HUES48 (cell line): ENCODE measurements around the gene MEIOSIN.
"Not testable (repeated sequence)": the region's sequence is repeated elsewhere in the genome, so short reads cannot be mapped to it uniquely, and the experiment has no call there.

Source experiments
- H3K27ac ChIP-seq: one replicate; pipeline ENCODE4 v1.7.0; 2013; ENCODE audit warnings: low read depth, low read length, inconsistent platforms
- H3K27me3 ChIP-seq: 2 replicates; pipeline ENCODE4 v1.6.1; 2013; ENCODE audit warnings: mild to moderate bottlenecking, low read length; ENCODE audit not compliant: control insufficient read depth, insufficient read depth
- H3K36me3 ChIP-seq: 2 replicates; pipeline ENCODE4 v1.6.1; 2013; ENCODE audit warnings: low read length; ENCODE audit not compliant: control insufficient read depth, insufficient read depth
- H3K4me1 ChIP-seq: 2 replicates; pipeline ENCODE4 v1.6.1; 2013; ENCODE audit warnings: mild to moderate bottlenecking, low read length; ENCODE audit not compliant: control insufficient read depth, insufficient read depth
- H3K4me3 ChIP-seq: 2 replicates; pipeline ENCODE4 v1.5.1; 2013; ENCODE audit warnings: mild to moderate bottlenecking, low read depth, low read length
- H3K9ac ChIP-seq: 2 replicates; pipeline ENCODE4 v1.6.1; 2013; ENCODE audit warnings: mild to moderate bottlenecking, low read depth, low read length, moderate library complexity
- H3K9me3 ChIP-seq: 2 replicates; pipeline ENCODE4 v1.6.1; 2013; ENCODE audit warnings: low read length; ENCODE audit not compliant: control insufficient read depth, insufficient read depth

The MEIOSIN gene

DNA sequence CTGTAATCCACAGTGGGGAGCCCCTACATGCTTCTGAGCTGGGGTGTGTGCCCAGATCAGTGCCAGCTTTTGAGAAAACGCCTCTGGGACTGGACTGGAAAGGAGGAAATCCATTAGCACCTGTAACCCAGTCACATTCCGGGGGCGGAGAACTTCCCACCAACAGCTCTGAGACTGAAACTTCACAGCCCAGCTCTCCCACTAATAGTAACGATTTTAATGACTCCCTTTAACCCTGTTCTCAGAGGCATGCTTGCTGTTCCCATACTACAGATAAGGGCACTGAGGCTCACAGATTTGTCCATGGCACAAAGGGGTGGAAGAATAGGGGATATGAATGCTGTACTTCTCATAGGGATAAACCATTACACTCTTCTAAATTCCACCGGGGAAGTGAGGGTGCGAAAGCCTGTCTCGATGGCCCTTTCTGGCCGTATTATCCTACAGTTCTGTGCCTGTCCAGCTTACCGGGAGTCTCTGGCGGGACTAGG lies 3.4 kb upstream of the MEIOSIN start:
- H3K9me3 ChIP-seq = no peaks in the 10 kb centered on the region
- H3K4me3 ChIP-seq = peak overlapping the region; percentile 74
- H3K27ac ChIP-seq = peak overlapping the region; percentile 44
- no peaks in the 10 kb centered on the region for H3K27me3 ChIP-seq
- H3K4me1 ChIP-seq = peaks cover 7% of the 10 kb centered on the region
- H3K9ac ChIP-seq = peak overlapping the region; percentile 50
- H3K36me3 ChIP-seq = no peaks in the 10 kb centered on the region

DNA sequence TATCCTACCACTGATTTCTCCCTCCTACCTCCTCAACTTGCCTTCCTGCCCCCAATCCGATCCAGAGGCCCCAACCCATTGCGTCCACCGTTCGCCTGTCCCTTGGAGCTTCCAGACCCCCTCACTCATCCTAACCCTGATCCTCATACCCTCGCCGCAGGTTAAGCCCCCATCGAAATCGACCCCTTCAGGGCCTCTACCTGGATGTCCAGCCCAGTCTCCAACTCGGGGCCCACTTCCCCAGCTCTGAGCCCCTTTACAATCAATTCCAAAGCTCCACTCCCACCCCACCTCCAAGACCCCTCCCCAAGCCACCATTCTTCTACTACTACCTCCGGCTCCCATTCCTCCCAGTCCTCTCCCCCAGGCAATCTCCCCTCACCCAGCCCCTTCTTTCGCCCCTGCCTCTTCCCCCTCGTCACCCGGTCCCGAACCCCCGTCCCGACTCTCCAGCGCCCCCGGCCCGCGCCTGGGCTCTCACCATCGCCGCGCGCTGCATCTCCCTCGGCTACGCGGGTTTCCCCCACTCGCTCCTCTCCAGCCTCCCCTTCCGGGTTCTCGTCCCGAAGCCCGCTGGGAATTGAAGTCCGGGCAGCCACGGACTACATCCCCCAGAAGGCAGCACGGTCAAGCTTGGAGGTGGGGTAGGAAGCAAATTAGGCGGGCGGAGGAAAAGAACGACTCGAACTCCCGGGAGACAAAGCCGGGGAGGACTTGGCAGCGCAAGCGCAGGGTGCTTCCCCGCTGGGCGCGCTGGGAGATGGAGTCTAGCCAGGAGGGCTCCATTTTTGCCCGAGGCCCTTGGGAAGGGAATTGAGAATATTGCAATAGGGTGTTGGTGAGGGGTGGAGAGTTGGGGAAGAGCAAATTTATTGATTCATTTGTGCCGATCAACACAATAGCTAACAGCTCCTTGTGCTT lies 2.6 kb upstream of the MEIOSIN start, which contains the start of gene FBXO46:
TSS of gene FBXO46 (minus strand) at position 529 of the 921 bp plus-strand sequence. CDS start 17,401 bp downstream, outside the sequence.
- Histone ChIP-seq H3K27ac (peak within 1 kb of the TSS; percentile 44), H3K9me3 (no peaks in the 10 kb centered on the region), H3K36me3 (no peaks in the 10 kb centered on the region)

DNA sequence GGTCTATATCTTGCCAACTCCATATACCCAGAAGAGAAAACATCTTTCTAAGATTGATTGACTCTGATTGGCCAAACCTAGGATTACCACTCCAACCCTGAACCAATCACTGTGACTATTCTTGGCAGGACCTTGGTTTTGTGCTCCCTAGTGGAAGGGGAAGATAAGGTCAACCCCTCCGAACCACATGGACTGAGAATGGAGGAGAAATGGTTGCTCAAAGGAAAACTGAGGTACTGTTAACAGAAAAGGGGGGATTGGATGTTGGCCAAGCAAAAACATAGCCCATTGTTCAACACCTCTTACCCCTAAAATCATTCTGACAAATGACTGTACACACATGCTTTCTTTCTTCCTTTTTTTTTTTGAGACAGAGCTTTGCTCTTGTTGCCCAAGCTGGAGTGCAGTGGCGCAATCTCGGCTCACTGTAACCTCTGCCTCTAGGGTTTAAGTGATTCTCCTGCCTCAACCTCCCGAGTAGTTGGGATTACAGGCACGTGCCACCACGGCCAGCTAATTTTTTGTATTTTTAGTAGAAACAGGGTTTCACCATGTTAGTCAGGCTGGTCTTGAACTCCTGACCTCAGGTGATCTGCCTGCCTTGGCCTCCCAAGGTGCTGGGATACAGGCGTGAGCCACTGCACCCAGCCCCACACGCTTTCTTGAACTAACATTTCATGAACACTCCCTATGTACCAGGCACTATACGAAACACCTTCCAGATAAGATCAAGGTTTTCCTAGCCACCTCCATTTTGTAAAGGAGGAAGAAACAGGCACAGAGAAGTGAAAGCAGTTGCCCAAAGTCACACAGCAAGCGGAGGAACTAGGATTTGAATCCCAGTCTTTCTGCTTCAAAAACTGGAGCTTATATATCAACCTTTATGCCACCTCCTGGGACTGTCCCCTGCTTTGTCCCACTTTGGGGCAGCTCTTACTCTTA lies 6.5 kb downstream of the MEIOSIN start:
- H3K36me3 ChIP-seq = no peaks in the 10 kb centered on the region
- no peaks in the 10 kb centered on the region for H3K9me3 ChIP-seq
- H3K4me3 ChIP-seq = no peak overlapping the region
- no peaks in the 10 kb centered on the region for H3K27me3 ChIP-seq
- H3K27ac ChIP-seq = no peak overlapping the region
- H3K4me1 ChIP-seq = no peaks in the 10 kb centered on the region
- H3K9ac ChIP-seq = no peak overlapping the region

More for the DNA sequence above, 2.6 kb upstream of the MEIOSIN start, which contains the start of gene FBXO46:
- H3K9ac ChIP-seq = peak within 1 kb of the TSS; percentile 50
- no peaks in the 10 kb centered on the region for H3K27me3 ChIP-seq
- peak within 1 kb of the TSS; percentile 74 for H3K4me3 ChIP-seq
- peaks cover 7% of the 10 kb centered on the region for H3K4me1 ChIP-seq

DNA sequence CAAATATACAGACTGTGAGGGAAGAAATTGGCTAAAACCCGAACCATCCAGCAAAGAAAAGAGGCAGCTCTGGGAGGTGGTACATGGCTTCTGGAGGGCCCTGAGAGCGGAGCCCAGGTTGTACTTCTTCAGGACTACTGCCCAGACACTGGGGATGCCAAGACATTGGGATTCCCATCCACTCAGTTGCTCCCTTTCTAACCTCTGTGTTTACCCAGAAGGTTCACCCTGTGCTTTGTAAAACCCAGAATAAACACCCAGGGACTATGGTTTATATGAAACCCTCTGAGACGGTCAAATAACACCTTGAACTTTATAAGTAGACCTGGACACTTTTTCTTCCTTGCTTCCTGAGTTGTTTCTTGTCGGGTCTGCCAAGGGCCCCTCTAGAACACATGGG lies 9.7 kb downstream of the MEIOSIN start:
- Histone ChIP-seq H3K27ac (no peak overlapping the region), H3K9ac (no peak overlapping the region), H3K9me3 (no peaks in the 10 kb centered on the region), H3K4me3 (no peak overlapping the region), H3K27me3 (no peaks in the 10 kb centered on the region), H3K36me3 (no peaks in the 10 kb centered on the region), H3K4me1 (no peaks in the 10 kb centered on the region)

DNA sequence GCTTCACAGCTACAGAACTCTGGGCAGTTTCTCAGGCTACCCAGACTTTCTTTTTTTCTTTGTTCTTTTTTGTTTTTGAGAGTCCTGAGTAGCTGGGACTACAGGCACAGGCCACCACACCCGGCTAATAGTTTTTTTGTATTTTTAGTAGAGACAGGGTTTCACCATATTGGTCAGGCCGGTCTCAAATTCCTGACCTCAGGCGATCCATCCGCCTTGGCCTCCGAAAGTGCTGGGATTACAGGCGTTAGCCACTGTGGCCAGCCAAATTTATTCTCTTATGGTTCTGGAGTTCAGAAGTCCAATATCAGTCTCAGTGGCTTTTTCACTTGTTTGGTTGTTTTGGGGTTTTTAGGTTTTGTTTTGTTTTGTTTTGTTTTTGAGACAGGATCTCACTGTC lies 12.4 kb downstream of the MEIOSIN start:
- H3K9me3 ChIP-seq = no peaks in the 10 kb centered on the region
- no peak overlapping the region for H3K4me3 ChIP-seq
- no peak overlapping the region for H3K27ac ChIP-seq

DNA sequence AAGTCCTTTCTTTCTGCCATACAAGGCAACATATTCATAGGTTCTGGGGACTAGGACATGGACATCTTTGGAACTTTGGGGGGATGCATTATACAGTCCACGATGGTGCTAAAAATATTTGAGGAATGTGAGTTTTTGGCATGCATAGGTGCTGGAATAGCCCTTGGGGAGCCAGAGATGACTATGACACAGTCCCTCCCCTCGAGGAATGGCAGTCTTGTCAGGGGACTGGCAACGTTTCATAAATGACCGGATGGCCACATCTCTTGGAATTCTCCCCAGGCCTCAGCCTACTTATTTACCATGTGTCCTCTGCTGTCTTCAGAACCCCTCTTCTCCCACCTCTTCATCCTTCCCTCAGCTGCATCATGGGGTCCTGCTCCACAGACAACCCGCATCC lies 13.6 kb downstream of the MEIOSIN start:
- Histone ChIP-seq H3K9me3 (no peaks in the 10 kb centered on the region), H3K36me3 (no peaks in the 10 kb centered on the region), H3K9ac (no peak overlapping the region), H3K27ac (no peak overlapping the region), H3K4me3 (no peak overlapping the region), H3K27me3 (no peaks in the 10 kb centered on the region), H3K4me1 (no peaks in the 10 kb centered on the region)

More for the DNA sequence above, 12.4 kb downstream of the MEIOSIN start:
- no peaks in the 10 kb centered on the region for H3K27me3 ChIP-seq
- H3K4me1 ChIP-seq = no peaks in the 10 kb centered on the region
- H3K9ac ChIP-seq = no peak overlapping the region
- no peaks in the 10 kb centered on the region for H3K36me3 ChIP-seq

DNA sequence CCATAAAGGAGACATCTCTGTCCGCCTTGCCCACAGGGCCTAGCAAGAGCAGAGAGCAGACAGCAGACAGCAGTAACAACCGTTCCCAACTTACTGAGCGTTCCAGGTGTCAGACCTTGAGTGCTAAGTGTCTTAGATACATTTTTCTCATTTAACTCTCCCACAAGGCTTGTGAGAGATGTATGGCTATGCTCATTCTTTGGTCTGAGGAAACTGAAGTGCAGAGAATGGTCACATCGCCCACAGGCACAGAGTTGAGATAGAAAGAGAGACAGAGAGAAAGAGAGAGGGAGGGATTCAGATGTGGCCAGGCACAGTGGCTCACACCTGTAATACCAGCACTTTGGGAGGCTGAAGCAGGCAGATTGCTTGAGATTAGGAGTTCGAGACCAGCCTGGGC lies 14.3 kb downstream of the MEIOSIN start:
- H3K9me3 ChIP-seq = no peaks in the 10 kb centered on the region
- H3K27ac ChIP-seq = no peak overlapping the region
- no peaks in the 10 kb centered on the region for H3K27me3 ChIP-seq
- no peaks in the 10 kb centered on the region for H3K4me1 ChIP-seq
- no peaks in the 10 kb centered on the region for H3K36me3 ChIP-seq
- no peak overlapping the region for H3K9ac ChIP-seq
- H3K4me3 ChIP-seq = no peak overlapping the region

DNA sequence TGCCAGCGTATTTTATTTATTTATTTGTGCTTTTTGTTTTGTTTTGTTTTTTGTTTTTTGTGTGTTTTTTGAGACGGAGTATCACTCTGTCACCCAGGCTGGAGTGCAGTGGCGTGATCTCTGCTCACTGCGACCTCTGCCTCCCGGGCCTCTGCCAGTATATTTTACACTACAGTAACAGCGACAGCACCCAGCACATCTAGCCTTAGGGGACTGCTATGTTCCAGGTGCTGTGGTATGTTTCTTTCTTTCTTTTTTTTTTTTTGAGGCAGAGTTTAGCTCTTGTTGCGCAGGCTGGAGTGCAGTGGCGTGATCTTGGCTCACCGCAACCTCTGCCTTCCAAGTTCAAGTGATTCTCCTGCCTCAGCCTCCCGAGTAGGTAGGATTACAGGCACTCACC lies 18.2 kb downstream of the MEIOSIN start:
- H3K27ac ChIP-seq, H3K9ac ChIP-seq, H3K4me1 ChIP-seq, H3K36me3 ChIP-seq, H3K9me3 ChIP-seq, H3K27me3 ChIP-seq, H3K4me3 ChIP-seq: not testable (repeated sequence)

DNA sequence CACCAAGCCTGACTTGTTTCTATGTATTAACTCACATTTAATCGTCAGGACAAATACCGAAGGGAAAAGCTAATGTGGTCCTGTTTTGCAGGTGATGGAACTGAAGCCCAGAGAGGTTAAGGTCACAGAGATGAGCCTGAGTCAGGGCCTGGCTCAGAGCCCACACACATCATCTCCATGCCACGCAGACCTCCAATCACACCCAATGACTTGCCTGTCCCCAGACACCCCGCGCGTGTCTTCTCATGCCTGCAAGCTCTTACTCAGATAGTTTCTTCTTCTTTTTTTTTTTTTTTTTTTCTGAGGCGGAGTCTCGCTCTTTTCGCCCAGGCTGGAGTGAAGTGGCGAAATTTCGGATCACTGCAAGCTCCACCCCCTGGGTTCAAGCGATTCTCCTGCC lies 19.4 kb downstream of the MEIOSIN start:
- Histone ChIP-seq H3K27me3 (peaks cover 3% of the 10 kb centered on the region; the same call in 1 of the 2 replicates), H3K9ac (no peak overlapping the region), H3K9me3 (no peaks in the 10 kb centered on the region), H3K36me3 (no peaks in the 10 kb centered on the region), H3K27ac (no peak overlapping the region), H3K4me1 (0 out of 2 replicates have a peak, but pooled peaks cover 3% of the 10 kb centered on the region), H3K4me3 (no peak overlapping the region)

DNA sequence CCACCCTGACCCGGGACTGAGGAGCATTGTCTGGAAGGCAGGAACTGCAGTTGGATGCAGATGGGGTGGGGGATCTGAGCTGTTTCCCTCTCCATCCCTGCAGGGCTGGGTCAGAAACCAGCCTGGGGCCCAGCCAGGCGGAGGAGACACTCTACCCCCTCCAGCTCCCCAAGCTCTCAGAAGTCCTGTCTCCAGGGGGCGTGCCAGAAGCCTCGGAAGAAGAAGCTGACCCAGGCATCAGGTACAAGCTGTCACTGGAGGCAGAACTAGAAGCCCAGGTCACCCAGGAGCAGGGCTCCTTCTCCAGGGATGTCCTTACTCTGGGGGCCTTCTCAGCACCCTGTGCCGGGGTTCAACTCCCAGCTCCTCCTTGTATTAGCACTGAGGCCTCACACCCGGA lies 20.3 kb downstream of the MEIOSIN start:
- H3K27ac ChIP-seq = no peak overlapping the region
- no peak overlapping the region for H3K9ac ChIP-seq
- no peaks in the 10 kb centered on the region for H3K9me3 ChIP-seq
- H3K4me3 ChIP-seq = no peak overlapping the region
- H3K27me3 ChIP-seq = peaks cover 3% of the 10 kb centered on the region; the same call in 1 of the 2 replicates
- no peaks in the 10 kb centered on the region for H3K36me3 ChIP-seq
- 0 out of 2 replicates have a peak, but pooled peaks cover 3% of the 10 kb centered on the region for H3K4me1 ChIP-seq
